GM20431 (cell line): ENCODE results near the gene LCTL.

Source experiments
- in situ Hi-C: fragments of 300-500 bp; cut with MseI, MboI; formaldehyde crosslinking; loops from one replicate; pipeline ENCODE4 v1.15.0; 2020; ENCODE audit warnings: low sequenced_read_pairs; ENCODE audit not compliant: unreplicated experiment

Gene LCTL, protein sequence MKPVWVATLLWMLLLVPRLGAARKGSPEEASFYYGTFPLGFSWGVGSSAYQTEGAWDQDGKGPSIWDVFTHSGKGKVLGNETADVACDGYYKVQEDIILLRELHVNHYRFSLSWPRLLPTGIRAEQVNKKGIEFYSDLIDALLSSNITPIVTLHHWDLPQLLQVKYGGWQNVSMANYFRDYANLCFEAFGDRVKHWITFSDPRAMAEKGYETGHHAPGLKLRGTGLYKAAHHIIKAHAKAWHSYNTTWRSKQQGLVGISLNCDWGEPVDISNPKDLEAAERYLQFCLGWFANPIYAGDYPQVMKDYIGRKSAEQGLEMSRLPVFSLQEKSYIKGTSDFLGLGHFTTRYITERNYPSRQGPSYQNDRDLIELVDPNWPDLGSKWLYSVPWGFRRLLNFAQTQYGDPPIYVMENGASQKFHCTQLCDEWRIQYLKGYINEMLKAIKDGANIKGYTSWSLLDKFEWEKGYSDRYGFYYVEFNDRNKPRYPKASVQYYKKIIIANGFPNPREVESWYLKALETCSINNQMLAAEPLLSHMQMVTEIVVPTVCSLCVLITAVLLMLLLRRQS

GRCh38 chr15:66565741-66566144 is at the start of gene LCTL:
LCTL (minus strand) TSS chr15:66565998; CDS start chr15:66565365, 633 bp downstream.
- in situ Hi-C loops: no loop called here

DNA sequence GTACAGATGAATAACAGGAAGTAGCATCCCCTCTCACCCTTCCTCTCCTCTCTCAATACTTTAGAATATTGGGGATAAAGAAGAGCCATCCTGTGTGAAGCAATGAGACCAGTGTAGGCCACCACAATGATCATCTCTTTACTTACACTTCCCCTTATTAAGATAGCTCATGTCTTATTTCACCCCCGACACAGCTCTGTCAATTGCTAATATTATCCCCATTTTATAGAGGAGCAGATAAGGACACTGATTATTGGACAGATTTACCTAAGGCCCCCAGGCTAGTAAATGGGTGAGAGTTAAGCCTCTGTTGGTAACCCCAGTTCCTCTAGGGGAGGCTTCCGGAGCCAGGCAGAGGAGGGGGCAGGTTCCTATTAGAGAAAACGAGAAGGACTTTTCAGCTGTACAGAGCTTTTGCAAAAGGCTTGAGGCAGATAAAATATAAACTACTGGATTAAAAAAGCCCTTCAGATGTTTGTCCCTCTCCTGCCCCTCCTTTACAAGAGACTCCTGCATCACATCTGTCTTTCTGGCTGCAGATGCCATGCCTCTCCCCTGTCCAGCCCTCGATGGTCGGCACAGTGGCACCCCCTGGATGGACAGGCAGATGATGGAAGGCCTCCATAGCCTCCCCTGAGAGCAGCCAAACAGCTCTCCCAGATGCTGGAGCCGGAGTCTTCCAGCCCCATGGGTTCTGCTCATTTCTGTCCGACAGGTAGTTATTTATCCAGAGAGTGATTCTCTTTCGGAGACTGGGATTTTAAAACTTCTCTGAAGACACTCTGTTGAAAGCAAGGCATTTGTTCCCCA is 49.4 kb upstream of the LCTL start:
- in situ Hi-C loops: loop anchor here (10.0 kb wide), 1 partner anchor 160 kb away; no protein-coding TSS in a partner anchor

- in situ Hi-C loops: loop anchor here (10.0 kb wide), 1 partner anchor 160 kb away; no protein-coding TSS in a partner anchor
Observed at GRCh38 chr15:66614456-66614855, 48.7 kb upstream of the LCTL start.

- in situ Hi-C loops: loop anchor here (10.0 kb wide), 1 partner anchor 161 kb away; no protein-coding TSS in a partner anchor
Observed at GRCh38 chr15:66613743-66614142, 47.9 kb upstream of the LCTL start.

GRCh38 chr15:66611257-66612053 is 45.7 kb upstream of the LCTL start:
- in situ Hi-C loops: loop anchor here (10.0 kb wide), 1 partner anchor 163 kb away; no protein-coding TSS in a partner anchor

GRCh38 chr15:66609876-66610275 is 44.1 kb upstream of the LCTL start:
- in situ Hi-C loops: loop anchor here (10.0 kb wide), 2 partner anchors 165 to 245 kb away; no protein-coding TSS in a partner anchor

GRCh38 chr15:66608881-66609280 is 43.1 kb upstream of the LCTL start:
- in situ Hi-C loops: loop anchor here (10.0 kb wide), 1 partner anchor 246 kb away; no protein-coding TSS in a partner anchor

DNA sequence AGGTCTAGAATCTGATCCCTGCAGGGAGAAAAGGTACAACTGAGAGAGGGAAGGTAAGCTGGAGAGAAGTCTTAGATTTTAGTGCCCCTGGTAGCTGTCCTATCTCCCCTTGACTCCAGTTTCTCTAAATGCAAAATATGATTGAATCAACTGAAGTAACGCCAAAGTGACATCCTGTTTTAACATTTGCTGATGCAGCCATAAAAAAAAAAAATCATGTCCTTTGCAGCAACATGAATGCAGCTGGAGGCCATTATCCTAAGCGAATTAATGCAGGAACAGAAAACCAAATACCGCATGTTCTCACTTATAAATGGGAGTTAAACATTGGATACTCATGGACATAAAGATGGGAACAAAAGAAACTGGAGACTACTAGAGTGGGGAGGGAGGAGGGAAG is 42.4 kb upstream of the LCTL start:
- in situ Hi-C loops: loop anchor here (10.0 kb wide), 1 partner anchor 247 kb away; no protein-coding TSS in a partner anchor

DNA sequence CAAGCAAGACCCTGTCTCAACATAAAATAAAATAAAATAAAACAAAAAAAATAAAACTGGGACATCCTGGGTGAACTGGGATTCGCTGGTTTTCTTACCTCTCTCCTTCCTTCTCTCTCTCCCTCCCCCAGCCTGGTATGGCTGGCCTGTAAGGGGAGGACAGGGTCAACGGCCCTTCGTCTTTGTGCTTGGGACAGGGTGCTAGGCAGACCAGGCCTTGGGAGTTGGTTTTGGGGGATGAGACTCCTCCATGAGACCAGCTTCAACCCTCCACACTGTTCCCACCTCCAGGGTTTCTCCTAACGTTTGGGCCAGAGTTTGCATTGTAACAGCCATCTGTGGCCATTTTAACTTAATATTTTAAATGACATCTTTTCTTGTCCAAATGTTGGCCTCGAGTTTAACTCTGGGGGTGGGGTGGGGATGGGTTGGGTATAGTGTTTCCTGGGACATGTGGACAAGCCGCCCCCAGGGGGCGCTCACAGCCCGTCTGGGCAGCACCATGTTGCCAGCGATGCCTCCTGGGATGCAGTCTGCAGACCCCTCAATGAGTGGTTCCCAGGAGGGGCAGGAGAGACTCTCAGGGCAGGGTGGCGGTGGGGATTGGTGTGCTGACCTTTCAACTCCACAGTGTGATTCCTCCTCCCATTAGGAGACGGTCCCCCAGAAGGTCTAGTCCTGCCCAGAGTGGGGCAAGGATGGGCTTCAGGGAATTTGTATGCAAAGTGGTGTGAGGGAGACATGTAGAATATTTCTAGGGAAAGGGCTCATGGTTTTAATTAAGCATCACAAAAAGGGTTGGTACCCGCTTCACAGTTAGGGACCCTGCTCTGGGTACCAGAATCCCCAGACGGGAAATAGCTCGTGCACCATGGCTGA is 37.7 kb upstream of the LCTL start:
- in situ Hi-C loops: loop anchor here (10.0 kb wide), 1 partner anchor 251 kb away; no protein-coding TSS in a partner anchor

DNA sequence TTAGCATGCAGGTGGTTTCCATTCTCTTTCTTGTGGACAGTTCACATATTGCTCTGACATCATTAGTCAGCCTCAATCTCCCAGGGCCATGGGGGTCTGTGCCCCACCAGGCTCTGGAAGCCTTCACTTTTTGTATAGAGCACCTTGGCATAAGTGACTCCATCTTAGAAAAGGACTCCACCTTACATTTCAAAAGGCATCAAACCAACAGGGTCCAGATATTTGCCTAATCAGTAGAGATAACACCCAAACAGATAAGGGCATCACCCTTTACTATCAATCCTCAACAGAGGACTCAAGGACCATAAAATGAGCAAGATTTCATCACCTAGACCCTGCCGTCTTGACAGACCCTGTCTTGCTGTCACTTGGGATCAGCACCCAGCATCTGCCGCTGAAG is 35.7 kb upstream of the LCTL start:
- in situ Hi-C loops: loop anchor here (10.0 kb wide), 1 partner anchor 253 kb away; no protein-coding TSS in a partner anchor

DNA sequence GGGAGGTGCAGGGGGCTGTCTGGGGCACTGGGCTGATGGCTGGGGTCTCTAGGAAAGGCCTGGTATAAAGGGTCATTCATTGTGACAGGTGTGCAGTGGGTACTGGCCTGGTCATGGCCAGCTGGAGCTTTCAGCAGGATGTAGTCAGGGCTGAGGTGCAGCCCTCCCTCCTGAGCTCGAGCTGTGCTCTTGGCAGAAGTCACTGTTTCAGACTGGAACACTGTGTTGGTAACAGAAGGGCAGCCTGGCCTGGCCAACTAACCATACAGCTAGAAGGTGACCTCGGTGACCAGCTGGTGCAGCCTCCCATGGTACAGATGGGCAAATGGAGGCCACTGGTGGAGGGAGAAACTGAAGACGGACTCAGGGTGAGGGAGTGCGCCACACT is 34.4 kb upstream of the LCTL start:
- in situ Hi-C loops: loop anchor here (10.0 kb wide), 1 partner anchor 255 kb away; no protein-coding TSS in a partner anchor

DNA sequence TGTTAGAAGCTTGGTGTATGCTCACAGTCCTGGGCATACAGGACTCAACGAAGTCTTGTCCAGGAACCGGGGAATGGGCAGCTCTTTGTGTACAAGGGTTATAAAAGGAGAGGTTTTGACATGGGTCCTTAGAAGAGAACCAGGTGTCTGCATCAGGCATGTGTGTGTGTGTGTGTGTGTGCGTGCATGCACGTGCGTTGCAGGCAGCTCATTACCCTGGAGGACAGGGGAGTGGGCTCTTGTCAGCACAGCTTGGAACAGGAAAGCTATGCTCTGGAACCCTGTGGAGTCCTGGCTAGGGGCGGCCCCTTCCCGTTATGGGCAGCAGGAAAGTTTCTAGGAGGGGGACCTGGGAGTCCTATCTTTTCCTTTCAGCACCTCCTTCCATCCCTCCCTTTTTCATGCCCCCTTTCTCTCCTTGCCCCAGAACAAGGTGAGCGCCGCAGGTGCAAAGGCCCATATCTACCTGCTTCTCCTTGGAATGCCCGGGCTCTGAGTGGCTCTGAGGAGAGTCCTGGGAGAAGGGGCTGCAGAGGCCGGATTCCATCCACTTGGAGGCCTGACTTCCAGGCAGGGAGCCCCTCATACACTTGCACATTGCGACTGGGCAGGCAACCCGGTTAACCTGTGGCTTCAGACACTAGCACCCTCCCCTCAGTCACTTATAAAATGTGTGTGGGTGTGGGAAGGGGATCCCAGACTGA is 33.9 kb upstream of the LCTL start:
- in situ Hi-C loops: loop anchor here (10.0 kb wide), 1 partner anchor 255 kb away; no protein-coding TSS in a partner anchor

DNA sequence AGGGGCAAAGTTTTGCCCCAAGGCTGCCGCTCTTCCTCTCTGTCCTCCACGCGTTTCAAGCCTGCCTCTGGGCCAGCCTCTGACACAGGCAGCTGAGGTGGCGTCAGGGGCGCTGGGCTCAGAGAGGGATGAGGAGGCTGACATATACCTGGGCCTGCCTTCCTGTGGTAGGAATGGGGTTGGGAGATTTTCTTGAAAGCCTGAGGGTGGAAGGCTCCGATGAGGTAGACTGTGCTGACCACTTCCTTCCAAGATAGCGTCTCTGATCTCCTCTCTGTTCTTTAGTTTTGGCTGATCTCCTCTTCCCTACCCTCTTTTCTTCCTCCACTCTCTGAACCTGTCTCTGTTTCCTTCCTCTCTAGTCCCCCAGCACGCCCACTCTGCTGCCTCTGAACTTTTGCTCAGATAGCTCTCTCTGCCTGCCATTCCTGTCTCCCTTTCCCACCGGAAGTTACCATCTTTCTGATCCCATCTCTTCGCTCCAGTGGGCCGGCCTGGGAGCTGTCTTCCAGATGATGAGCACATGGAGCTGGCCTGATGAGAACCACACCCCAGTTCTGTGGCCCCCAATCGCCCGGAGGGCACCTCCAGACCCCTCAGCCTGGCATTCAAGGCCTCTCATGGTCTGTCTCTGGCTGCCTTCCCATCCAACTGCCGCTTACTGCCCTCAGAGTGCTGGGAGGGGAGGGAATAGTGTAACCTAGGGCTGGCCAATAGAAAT is 32.5 kb upstream of the LCTL start:
- in situ Hi-C loops: no loop called here

DNA sequence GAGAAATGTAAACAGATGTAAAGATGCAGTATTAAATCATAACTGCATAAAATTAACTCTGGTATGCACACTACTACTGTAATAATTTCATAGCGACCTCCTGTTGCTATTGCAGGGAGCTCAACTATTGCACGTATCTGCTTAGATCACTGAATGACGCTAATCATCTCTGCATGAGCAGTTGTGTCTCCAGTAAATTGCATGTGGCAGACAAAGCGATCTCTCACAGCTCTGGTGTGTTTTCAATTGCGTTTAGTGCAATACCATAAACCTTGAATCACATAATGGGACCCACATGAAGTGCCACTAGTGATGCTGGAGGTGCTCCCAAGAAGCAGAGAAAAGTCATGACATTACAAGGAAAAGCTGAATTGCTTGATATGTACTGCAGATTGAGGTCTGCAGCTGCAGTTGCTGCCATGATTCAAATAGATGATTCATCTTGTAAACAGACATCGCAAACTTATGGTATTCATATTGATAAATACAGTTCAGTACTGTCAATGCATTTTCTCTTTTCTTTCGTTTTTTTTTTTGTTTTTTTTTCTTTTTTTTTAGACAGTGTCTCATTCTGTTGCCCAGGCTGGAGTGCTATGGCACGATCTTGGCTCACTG is 30.2 kb upstream of the LCTL start:
- in situ Hi-C loops: no loop called here

- in situ Hi-C loops: no loop called here
Observed at GRCh38 chr15:66595332-66595731, 29.5 kb upstream of the LCTL start.

DNA sequence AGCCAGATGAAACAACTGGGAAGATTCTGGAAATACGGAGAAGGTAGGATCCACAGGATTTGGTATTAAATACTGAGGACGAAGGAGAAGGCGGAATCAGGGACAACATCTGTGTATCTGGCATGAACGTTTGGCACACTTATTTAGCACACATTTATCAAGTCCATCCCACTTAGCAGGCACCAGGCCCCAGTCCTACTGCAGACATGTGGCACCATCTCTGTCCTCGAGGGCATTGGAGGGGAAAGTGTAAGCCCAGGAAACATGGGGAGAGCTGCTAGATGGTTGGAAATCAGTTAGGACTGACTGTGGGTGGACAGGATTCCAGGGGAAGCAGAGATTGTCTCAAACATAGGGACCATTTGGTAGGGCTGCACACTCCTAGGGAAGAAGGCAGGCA is 29.0 kb upstream of the LCTL start:
- in situ Hi-C loops: no loop called here

DNA sequence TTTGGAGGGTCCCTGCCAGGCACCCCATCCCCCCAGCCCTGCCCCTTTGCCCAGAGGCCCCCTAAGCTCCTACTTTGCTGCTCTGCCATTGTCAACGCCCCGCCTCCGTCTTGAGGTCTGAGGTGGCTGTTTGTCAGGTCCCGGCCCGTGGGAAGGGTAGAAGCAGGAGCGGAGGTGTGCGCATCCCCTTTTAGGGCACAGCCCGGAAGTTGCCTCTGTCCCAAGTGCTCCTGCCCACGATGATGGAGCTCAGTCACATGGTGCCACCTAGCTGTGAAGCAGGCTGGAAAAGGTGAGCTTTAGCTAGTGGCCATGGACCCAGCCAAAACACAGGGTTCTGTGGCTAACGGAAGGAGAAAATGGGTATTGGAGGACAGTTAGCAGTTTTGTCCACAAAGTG is 28.5 kb upstream of the LCTL start:
- in situ Hi-C loops: no loop called here
